ENCODE measurements around the gene MRPL36.
A peak's percentile ranks its signal among the peaks of the same experiment; 100 is the strongest.
"Not testable (repeated sequence)": the region's sequence is repeated elsewhere in the genome, so short reads cannot be mapped to it uniquely, and the experiment has no call there.

Gene MRPL36

GRCh38 chr5:1832511-1833250 lies 33.0 kb upstream of the MRPL36 start:
- DNase-seq (ENCODE audit: low read depth in 2 of 2): no peak

- DNase-seq (ENCODE audit: low read depth in 2 of 2): no peak
Observed at GRCh38 chr5:1831677-1832313, 32.2 kb upstream of the MRPL36 start.

GRCh38 chr5:1831257-1831656 lies 31.6 kb upstream of the MRPL36 start:
- DNase-seq (ENCODE audit: low read depth in 2 of 2): no peak

- DNase-seq (ENCODE audit: low read depth in 2 of 2): no peak
Observed at GRCh38 chr5:1830571-1831228, 31.1 kb upstream of the MRPL36 start.

GRCh38 chr5:1827886-1828397 lies 28.3 kb upstream of the MRPL36 start:
- DNase-seq (ENCODE audit: low read depth in 2 of 2): peak in 1 of 2 donors; percentile 2

- DNase-seq (ENCODE audit: low read depth in 2 of 2): no peak
Observed at GRCh38 chr5:1827025-1827885, 27.6 kb upstream of the MRPL36 start.

GRCh38 chr5:1826235-1826980 lies 26.8 kb upstream of the MRPL36 start:
- no peak for DNase-seq (ENCODE audit: low read depth in 2 of 2)

GRCh38 chr5:1824903-1825841 lies 25.5 kb upstream of the MRPL36 start:
- DNase-seq (ENCODE audit: low read depth in 2 of 2): no peak

- no peak for DNase-seq (ENCODE audit: low read depth in 2 of 2)
Observed at GRCh38 chr5:1824109-1824821, 24.6 kb upstream of the MRPL36 start.

GRCh38 chr5:1823381-1824034 lies 23.9 kb upstream of the MRPL36 start:
- DNase-seq (ENCODE audit: low read depth in 2 of 2): no peak

GRCh38 chr5:1821862-1822261 lies 22.2 kb upstream of the MRPL36 start:
- DNase-seq (ENCODE audit: low read depth in 2 of 2): no peak

- no peak for DNase-seq (ENCODE audit: low read depth in 2 of 2)
Observed at GRCh38 chr5:1820926-1821325, 21.3 kb upstream of the MRPL36 start.

- DNase-seq (ENCODE audit: low read depth in 2 of 2): no peak
Observed at GRCh38 chr5:1820381-1820780, 20.7 kb upstream of the MRPL36 start.

GRCh38 chr5:1819458-1819857 lies 19.8 kb upstream of the MRPL36 start:
- DNase-seq (ENCODE audit: low read depth in 2 of 2): no peak

GRCh38 chr5:1818784-1819183 lies 19.1 kb upstream of the MRPL36 start:
- no peak for DNase-seq (ENCODE audit: low read depth in 2 of 2)

- DNase-seq (ENCODE audit: low read depth in 2 of 2): no peak
Observed at GRCh38 chr5:1817261-1818043, 17.8 kb upstream of the MRPL36 start.

- not testable (repeated sequence) for DNase-seq (ENCODE audit: low read depth in 2 of 2)
Observed at GRCh38 chr5:1816495-1817089, 17.0 kb upstream of the MRPL36 start.

- no peak for DNase-seq (ENCODE audit: low read depth in 2 of 2)
Observed at GRCh38 chr5:1815881-1816292, 16.2 kb upstream of the MRPL36 start.

Data from stimulated activated CD4-positive, alpha-beta T cell treated with anti-CD3 and anti-CD28 coated beads, Interleukin-1b, Interleukin-23, amount 100 ng/mL, for 4 hours (primary cell).